ENCODE data around the gene BRIP1.
"Not testable (repeated sequence)": the region's sequence is repeated elsewhere in the genome, so short reads cannot be mapped to it uniquely, and the experiment has no call there.

The BRIP1 gene

DNA sequence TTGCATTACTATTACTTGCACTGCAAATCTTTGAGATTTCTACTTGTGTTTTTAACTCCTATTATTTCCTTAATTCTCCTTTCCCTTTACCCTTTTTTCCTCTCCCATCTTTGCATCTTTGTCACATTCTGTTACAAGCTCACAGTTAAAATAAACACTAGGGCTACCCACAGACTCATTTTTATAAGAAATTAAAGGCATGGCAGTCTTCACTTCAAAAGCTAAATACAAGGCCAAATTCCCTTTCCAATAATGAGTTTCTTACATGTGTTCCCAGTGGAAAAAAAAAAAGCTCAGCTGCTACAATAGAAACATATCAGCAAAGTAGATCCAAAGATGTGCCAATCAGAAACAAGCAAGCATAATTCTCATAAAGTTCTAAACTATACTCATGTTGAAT is 3.7 kb upstream of the BRIP1 start:
- DNase-seq (ENCODE audit: extremely low read depth in 1 of 2, low read depth in 1 of 2): no peak

DNA sequence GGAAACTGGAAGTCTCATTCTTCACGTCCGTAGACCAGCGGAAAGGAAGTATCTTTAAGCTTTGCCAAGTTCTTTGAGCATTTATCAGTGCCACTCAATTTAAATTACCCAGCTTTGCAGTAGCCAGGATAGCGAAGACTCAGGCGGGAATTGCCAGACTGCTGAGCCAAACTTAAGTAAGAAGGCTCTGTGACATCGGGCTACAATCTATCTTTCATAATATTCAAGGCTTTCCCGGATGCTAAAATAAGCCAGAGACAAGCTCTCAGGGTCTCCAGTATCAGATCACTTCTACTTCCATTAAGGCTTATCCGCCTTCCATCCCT is 436 bp upstream of the BRIP1 start:
- DNase-seq (ENCODE audit: extremely low read depth in 1 of 2, low read depth in 1 of 2): no peak

DNA sequence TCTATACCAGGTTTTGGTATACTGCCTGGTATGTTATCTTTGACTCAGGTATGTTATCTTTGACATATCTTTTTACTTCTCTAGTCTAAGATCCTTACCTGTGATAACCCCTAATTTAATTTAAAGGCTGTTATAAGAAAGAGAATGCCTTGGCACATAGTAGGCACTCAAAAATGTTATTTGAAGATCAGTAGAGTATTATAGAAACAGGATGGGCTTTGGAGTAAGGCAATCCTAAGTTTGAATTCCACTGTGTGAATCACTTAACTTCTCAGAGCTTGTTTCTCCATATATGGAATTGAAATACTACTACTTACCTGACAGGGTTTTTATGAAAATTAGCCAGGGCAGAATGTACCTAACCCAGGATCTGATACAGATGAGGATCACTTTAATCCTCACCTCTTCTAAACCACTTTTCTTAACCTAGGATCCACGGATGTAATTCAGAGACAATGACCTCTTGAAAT is 1.2 kb downstream of the BRIP1 start:
- no peak for DNase-seq (ENCODE audit: extremely low read depth in 1 of 2, low read depth in 1 of 2)

DNA sequence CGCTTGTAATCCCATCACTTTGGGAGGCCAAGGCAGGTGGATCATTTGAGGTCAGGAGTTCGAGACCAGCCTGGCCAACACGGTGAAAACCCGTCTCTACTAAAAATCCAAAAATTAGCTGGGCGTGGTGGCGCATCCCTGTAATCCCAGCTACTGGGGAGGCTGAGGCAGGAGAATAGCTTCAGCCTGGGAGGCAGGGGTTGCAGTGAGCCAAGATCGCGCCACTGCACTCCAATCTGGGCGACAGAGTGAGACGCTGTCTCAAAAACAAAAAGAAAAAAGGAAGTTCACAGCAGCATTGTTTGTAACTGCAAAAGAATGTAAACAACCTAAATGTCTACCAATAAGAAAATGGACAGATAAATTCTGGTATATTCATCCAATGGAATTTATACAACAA is 2.9 kb downstream of the BRIP1 start:
- not testable (repeated sequence) for DNase-seq (ENCODE audit: extremely low read depth in 1 of 2, low read depth in 1 of 2)

DNA sequence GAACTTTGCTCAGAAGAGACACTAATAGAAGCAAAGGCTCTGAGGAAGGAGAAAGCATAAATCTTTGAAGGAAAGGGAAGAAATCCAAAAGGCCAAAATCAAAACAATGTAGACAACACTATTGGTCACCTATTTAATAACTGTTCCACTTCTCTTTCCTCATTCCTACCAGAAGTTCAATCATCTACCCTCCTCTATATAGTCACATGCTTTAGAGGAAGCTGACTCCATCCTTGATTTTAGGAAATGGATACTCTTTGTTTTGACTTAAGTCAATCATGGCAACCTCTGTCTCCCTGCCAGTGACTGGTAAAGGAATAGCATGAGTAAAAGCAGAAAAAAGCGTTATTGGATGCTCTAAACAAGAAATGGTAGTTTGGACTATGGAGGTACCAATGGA is 7.3 kb downstream of the BRIP1 start:
- no peak for DNase-seq (ENCODE audit: extremely low read depth in 1 of 2, low read depth in 1 of 2)

DNA sequence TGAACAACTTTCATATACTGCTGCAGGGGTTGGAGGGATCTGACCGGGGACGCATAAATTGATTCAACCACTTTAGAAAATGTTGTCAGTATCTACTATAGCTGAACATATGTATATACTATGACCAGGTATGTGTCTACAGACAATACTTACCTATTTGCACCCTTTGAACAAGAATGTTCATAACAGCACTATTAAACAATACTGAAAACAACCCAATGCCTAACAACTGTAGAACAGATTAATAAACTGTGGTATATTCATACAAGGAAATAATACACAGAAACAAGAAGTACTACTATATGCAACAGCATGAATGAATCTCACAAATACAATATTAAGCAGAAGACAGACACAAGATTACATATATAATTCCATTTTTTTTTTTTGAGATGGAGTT is 10.5 kb downstream of the BRIP1 start:
- DNase-seq (ENCODE audit: extremely low read depth in 1 of 2, low read depth in 1 of 2): no peak

DNA sequence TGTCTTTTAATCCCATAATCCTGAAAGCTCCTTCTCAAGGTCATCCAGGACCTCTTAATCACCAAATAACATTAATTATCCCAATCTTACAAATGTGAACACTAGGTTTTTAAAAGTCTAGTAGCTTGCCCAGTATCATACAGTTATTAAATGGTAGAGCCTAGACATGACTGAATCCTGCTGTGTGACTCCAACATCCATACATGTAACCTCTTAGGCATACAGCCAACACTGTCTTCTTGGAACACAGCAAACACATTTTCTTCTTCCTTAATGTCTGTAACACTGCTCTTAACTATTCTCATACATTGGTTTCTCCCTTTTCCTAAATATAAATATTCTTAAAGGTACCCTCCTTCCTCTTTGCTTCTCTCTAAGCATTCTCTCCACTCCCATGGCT is 13.7 kb downstream of the BRIP1 start:
- DNase-seq (ENCODE audit: extremely low read depth in 1 of 2, low read depth in 1 of 2): no peak

DNA sequence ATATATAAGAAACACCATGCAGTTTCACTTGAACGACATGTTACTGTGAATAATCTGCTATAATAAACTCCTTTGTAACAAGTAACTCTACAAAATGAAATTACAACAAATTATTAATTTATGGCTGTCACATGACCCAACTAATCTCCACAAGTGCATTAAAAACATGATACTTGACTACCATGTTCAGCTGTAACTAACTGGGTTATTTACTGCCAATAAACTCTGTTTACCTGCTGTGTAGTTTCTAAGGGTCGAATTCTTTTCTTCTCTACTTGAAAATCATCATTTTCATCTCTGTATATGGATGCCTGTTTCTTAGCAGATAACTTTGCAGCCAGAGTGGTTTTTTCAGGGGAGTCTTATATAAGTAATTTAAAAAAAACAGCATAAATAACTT is 14.4 kb downstream of the BRIP1 start:
- no peak for DNase-seq (ENCODE audit: extremely low read depth in 1 of 2, low read depth in 1 of 2)

DNA sequence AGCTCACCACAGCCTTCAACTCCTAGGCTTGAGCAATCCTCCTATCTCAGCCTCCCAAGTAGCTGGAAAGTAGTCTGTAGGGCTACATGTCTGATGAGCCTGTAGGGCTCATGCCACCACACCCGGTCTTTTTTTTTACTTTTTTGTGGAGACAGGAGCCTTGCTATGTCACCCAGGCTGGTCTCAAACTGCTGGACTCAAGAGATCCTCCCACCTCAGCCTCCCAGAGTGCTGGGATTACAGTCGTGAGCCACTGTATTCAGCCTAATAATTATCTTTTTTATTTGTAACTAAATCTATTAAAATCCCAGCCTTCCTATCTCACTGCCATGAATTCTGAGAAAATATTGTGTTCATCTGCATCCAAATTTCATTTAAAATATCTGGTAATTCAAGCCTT is 15.1 kb downstream of the BRIP1 start:
- DNase-seq (ENCODE audit: extremely low read depth in 1 of 2, low read depth in 1 of 2): no peak

DNA sequence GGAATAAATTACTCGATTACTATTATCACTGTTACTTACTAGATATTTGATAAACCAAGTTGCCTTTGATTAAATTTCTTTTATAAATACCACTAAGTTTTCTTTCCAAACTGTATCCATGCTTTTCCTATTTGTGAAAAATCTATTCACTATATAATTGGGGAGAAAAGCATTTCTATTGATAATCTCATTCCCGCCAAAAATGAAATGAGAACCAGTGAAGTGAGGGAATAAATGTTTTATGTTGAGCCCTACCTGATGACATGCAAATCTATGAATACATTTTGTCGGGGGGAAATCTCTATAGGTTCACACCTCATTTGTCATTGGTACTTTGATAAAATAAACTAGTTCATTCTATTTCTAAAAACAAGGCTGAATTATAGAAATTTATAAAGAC is 15.7 kb downstream of the BRIP1 start:
- no peak for DNase-seq (ENCODE audit: extremely low read depth in 1 of 2, low read depth in 1 of 2)

DNA sequence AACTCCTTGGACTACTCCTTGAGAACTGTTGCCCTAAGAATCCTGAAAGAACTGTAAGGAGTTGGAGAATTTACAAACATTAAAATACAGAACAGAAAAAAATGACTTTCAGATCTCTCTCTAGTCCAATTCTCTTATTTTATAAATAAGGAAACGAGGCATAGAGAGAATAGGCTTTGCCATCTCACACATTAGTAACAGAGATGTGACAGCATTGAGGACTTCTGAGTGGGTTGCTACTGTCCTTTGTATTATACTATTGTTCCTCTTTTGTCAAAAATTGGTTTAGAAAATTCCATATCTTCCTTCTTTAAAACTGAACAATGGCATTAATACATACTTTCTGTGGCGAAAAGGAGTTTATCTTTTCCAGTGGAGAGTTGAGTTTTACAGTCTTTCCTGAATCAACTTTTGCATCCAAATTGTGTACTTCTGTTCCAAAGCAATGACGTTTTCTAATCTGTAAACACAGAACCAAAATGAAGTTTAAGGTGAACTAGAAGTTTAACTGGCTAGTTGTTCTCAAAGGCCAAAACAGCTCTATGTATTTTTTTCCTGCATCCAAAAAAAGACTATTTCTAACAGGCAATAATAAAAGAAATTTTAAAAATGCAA is 16.5 kb downstream of the BRIP1 start:
- no peak for DNase-seq (ENCODE audit: extremely low read depth in 1 of 2, low read depth in 1 of 2)

DNA sequence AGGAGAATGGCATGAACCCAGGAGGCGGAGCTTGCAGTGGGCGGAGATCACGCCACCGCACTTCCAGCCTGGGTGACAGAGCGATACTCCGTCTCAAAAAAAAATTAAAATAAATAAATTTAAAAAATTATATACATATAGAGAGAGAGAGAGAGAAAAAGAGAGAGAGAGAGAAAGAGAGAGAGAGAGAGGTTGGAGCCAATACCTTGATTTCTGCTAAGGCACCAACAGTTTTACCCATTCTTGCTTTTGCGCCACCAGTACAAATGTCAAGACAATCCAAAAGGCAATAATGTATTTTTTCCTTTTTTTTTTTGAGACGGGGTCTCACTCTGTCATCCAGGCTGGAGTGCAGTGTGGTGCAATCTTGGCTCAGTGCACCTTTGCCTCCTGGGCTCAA is 17.2 kb downstream of the BRIP1 start:
- DNase-seq (ENCODE audit: extremely low read depth in 1 of 2, low read depth in 1 of 2): no peak

DNA sequence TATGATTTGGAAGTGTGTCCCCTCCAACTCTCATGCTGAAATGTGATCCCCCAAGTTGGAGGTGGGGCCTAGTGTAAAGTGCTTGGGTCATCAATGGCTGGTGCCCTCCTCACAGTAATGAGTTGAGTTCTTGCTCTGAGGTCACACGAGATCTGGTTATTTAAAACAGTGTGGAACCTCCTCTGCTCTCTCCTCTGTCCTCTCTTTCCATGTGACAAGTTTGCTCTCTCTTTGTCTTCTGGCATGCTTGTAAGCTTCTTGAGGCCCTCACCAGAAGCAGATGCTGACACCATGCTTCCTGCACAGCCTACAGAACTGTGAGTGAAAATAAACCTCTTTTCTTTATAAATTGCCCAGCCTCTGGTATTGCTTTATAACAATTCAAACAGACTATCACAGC is 19.9 kb downstream of the BRIP1 start:
- no peak for DNase-seq (ENCODE audit: extremely low read depth in 1 of 2, low read depth in 1 of 2)

DNA sequence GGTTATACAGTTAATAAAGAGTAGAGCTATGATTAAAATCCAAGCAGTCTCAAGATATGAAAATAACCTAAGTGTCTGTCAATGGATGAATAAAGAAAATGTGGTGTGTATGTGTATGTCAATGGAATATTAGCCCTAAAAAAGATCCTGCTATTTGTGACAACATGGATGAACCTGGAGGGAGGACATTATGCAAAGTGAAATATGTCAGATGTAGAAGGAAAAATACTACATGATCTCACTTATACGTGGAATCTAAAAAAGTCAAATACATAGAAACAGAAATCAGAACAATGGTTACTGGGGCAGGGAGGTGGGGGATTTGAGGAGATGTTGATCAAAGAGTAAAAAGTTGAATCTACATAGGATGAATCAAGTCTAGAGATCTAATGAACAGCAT is 20.4 kb downstream of the BRIP1 start:
- no peak for DNase-seq (ENCODE audit: extremely low read depth in 1 of 2, low read depth in 1 of 2)

DNA sequence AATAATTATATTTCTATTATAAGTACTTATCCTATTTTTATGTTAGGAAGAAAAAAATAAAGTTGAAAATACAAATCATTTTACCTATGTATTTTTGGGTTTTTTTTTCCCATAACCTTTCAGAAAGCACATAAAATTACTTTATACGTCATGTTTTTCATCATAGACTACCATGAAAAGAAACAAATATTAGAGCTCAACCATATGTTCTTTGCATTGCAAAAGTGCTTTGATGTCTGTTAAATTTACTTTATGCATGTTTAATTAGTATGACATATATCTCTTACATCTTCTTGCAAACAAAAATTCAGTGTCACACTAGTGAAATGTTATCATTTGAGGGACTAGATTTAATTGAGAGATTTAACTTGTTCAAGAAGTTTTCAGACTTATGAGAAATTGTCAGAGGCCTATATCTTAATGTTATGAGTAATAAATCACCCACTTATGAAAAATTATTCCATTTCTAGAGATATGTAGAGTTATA is 24.0 kb downstream of the BRIP1 start:
- no peak for DNase-seq (ENCODE audit: extremely low read depth in 1 of 2, low read depth in 1 of 2)

DNA sequence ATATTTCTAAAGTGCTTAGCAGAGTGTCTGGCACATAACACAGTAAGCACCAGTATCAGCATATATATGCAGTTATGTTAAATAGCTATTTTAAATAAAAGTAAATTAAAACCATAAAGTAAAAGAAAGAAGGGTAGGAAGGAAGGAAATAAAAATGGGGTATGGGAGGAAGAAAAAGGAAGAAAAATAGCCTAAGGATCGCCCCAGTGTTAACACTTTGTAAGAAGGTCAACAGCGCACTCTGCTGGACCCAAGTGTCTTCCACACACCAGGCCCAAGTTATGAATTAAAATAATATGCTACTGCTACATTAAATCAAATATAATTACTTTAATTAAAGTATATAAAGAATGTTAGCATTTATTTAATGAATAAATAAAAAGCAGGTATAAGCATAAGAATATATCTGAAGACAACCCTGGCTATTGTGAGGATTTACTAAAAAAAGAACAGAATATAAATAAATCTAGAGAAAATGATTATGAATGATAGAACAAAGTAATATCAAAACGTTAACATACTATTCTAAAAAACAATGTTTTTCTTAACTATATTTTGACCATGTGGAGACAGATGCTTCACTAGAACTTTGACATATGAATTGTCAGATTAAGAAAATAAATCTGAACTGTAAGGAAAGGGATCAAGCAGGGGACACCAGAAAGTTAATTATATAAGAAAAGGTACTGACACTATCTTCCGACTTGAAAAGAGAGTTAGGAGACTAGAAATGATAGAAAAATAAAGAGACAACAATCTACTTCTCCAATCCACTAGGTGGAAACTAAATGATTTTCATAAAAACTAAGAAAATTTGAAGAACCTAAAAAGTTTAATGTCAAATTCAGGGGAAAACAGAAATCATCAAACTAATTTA is 25.9 kb downstream of the BRIP1 start:
- DNase-seq (ENCODE audit: extremely low read depth in 1 of 2, low read depth in 1 of 2): peak; percentile 6 to 16

DNA sequence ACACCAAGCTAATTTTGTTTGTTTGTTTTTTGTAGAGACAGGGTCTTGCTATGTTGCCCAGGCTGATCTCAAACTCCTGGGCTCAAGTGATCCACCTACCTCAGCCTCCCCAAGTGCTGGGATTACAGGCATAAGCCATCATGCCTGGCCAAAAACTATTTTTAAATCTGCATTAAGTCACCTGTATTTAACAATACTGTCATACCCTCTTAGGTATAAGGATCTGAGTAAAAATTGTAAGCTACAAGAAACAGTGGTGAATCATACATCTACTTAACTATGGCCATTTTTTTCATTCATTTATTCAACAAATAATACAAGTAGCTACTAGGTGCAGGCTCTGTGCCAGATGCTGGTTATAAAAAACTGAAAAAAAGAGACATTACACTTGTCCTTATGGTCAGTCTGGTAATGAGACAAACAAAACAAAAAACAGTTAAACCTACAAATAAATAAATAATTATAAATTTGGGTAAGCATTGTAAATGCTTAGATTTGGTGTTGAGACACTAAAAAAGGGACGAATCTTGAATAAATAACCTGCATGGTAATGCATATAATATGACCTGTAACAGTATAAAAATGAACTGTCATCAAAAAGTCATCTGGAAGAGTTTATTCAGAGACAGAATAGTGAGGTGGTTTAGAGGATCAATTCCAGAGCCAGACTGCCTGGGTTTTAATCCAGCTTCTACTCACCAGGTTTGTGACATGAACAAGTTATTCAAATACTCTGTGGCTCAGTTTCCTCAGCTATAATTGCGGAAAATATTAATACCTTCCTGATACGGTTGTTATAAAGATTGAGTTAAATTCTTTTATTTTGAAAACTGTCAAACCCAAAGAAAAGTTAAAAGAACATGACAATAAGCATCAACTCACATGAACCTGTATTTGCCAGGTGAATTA is 26.8 kb downstream of the BRIP1 start:
- DNase-seq (ENCODE audit: extremely low read depth in 1 of 2, low read depth in 1 of 2): no peak

DNA sequence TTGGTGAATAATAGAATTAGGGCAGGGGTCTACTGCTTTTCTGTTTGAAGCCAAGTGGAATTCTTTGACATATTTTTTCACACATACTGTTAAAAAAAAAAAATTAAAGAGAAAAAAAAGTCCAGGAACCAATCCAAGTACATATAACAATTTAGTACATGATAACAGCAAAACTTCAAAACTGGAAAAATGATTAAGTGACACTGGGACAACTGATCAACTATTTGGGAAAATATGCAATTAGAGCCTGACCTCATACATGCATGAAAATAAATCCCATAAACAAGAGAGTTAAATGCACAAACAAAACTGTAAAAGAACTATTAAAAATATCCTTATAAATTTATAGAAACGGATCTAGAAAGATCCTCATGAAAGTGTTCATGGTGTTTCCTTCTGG is 27.7 kb downstream of the BRIP1 start:
- no peak for DNase-seq (ENCODE audit: extremely low read depth in 1 of 2, low read depth in 1 of 2)

DNA sequence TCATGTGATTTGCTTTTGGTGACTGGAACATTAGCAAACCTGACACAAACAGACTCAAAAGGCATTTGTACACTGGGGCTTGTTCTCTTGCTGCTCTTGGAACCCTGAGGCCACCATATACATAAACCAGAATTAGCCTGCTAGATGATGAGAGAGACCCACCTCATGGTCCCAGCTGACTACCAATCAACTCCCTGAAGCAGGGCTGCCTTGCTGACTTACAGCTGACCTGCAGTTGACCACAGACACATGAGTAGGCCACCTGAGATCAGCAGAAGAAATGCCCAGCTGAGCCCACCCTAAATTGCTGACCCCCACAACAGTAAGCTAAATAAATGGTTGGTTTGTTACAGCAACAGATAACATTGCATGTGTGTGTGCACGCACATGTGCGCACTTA is 28.7 kb downstream of the BRIP1 start:
- no peak for DNase-seq (ENCODE audit: extremely low read depth in 1 of 2, low read depth in 1 of 2)

DNA sequence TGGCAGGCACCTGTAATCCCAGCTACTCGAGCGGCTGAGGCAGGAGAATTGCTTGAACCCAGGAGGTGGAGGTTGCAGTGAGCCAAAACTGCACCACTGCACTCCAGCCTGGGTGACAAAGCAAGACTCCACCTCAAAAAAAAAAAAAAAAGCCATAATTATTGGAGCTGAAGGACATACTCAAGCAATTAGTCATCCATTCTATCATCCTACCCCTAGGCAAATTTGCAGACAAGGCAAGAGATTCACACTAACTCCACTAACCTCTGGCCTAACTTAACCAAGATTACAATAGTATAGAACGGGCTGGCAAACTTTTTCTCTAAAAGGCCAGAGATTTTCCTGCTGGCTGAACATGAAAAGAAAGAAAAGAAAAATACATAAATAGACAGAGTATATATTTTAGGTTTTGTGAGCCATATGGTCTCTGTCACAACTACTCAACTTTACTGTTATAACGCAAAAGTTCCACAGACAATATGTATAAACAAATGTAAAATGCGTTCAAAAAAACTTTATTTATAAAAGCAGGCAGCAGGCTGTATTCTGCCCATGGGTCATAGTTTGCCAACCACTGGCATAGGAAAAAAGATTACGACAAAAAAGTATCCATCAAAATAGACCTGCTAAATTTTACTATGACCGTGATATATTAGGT is 29.7 kb downstream of the BRIP1 start:
- no peak for DNase-seq (ENCODE audit: extremely low read depth in 1 of 2, low read depth in 1 of 2)

DNA sequence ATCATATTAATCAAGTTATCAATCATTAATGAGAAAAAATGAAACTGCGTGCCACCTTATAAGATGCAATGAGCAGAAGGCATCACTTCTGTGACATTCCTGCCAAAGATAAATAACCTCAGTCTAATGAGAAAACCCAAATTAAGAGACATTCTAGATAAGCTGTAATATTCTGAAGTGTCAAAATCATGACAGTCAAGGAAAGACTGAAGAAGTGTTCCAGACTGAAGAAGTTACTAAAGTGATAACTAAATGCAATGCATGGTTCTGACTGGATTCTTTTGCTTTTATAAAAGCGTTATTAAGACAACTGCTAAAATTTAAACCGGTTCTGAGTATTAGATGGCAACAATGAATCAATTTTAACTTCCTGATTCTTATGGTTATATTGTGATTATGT is 30.9 kb downstream of the BRIP1 start:
- no peak for DNase-seq (ENCODE audit: extremely low read depth in 1 of 2, low read depth in 1 of 2)

Measured in activated CD8-positive, alpha-beta memory T cell treated with anti-CD3 and anti-CD28 coated beads for 1 hour (primary cell).